Activated CD4-positive, alpha-beta T cell treated with anti-CD3 and anti-CD28 coated beads, Interleukin-2, amount 50 U/mL, for 24 hours (primary cell): ENCODE results near the gene CIITA.

Source experiments
- DNase-seq, 2 donors: peaks; one replicate each; pipeline ENCODE4 v3.0.0-alpha.2; 2020; ENCODE audit warnings: low read depth in 1 of 2, low spot score in 1 of 2

Gene CIITA

GRCh38 chr16:10851512-10851911 is 25.5 kb upstream of the CIITA start:
- DNase-seq, result no peak

- DNase-seq, result no peak
Observed at GRCh38 chr16:10852286-10852685, 24.7 kb upstream of the CIITA start.

- no peak for DNase-seq
Observed at GRCh38 chr16:10852948-10853347, 24.1 kb upstream of the CIITA start.

GRCh38 chr16:10856042-10856441 is 21.0 kb upstream of the CIITA start:
- DNase-seq, result no peak

- DNase-seq, result no peak
Observed at GRCh38 chr16:10858203-10858602, 18.8 kb upstream of the CIITA start.

GRCh38 chr16:10859020-10859419 is 18.0 kb upstream of the CIITA start:
- DNase-seq, result no peak

- no peak for DNase-seq
Observed at GRCh38 chr16:10859658-10860057, 17.3 kb upstream of the CIITA start.

GRCh38 chr16:10862438-10862837 is 14.6 kb upstream of the CIITA start:
- DNase-seq, result no peak

GRCh38 chr16:10865991-10866966 is 10.7 kb upstream of the CIITA start:
- no peak for DNase-seq

GRCh38 chr16:10867199-10867598 is 9.8 kb upstream of the CIITA start:
- DNase-seq, result no peak

- no peak for DNase-seq
Observed at GRCh38 chr16:10868104-10868595, 8.9 kb upstream of the CIITA start.

GRCh38 chr16:10868596-10869469 is 8.2 kb upstream of the CIITA start:
- no peak for DNase-seq

- no peak for DNase-seq
Observed at GRCh38 chr16:10870137-10870776, 6.7 kb upstream of the CIITA start.

- no peak for DNase-seq
Observed at GRCh38 chr16:10870808-10871156, 6.2 kb upstream of the CIITA start.

- DNase-seq, result no peak
Observed at GRCh38 chr16:10871157-10871991, 5.6 kb upstream of the CIITA start.

GRCh38 chr16:10876315-10876714 is 687 bp upstream of the CIITA start:
- no peak for DNase-seq

- DNase-seq, result no peak
Observed at GRCh38 chr16:10877472-10877946, 507 bp downstream of the CIITA start.

GRCh38 chr16:10878328-10878643 is 1.3 kb downstream of the CIITA start:
- DNase-seq, result no peak

GRCh38 chr16:10878644-10879501 is 1.9 kb downstream of the CIITA start:
- no peak for DNase-seq
